D721Med (cell line): ENCODE data around the gene SLC16A9.

Source experiments
- DNase-seq: peaks from one replicate; pipeline ENCODE4 v3.0.0; 2011; ENCODE audit warnings: low spot score; ENCODE audit not compliant: insufficient read length
- FAIRE-seq: peaks from 2 replicates; lab custom pipeline; 2011; peaks lifted over from hg19 to GRCh38; lab: Jason Lieb, UNC
- CTCF ChIP-seq: IDR thresholded peaks from 2 replicates; pipeline ENCODE4 v1.5.1; 2012; ENCODE audit warnings: mild to moderate bottlenecking, control low read depth; ENCODE audit not compliant: insufficient read depth; ENCODE audit errors: missing control alignments

SLC16A9 gene

GRCh38 chr10:59623133-59624121, 86.2 kb downstream of the SLC16A9 start:
- no peak for FAIRE-seq
- no peak for DNase-seq

GRCh38 chr10:59622320-59623132, 87.1 kb downstream of the SLC16A9 start:
- TF ChIP-seq CTCF, result peak; percentile 60
- FAIRE-seq, result no peak
- no peak for DNase-seq

More at GRCh38 chr10:59623133-59624121, 86.2 kb downstream of the SLC16A9 start:
- TF ChIP-seq CTCF, result no peak

GRCh38 chr10:59621771-59622170, 87.9 kb downstream of the SLC16A9 start:
- TF ChIP-seq CTCF, result no peak
- no peak for DNase-seq
- FAIRE-seq, result no peak

GRCh38 chr10:59618666-59619065, 91.0 kb downstream of the SLC16A9 start:
- FAIRE-seq (no peak), DNase-seq (no peak)
- no peak for TF ChIP-seq CTCF

GRCh38 chr10:59617996-59618395, 91.7 kb downstream of the SLC16A9 start:
- TF ChIP-seq CTCF, result no peak

GRCh38 chr10:59611048-59611447, 98.6 kb downstream of the SLC16A9 start:
- DNase-seq (no peak), FAIRE-seq (no peak)
- no peak for TF ChIP-seq CTCF

More at GRCh38 chr10:59617996-59618395, 91.7 kb downstream of the SLC16A9 start:
- FAIRE-seq (no peak), DNase-seq (no peak)
